ENCODE results near the gene MSRB3.
"Not testable (repeated sequence)": the region's sequence is repeated elsewhere in the genome, so short reads cannot be mapped to it uniquely, and the experiment has no call there.

MSRB3 gene

DNA sequence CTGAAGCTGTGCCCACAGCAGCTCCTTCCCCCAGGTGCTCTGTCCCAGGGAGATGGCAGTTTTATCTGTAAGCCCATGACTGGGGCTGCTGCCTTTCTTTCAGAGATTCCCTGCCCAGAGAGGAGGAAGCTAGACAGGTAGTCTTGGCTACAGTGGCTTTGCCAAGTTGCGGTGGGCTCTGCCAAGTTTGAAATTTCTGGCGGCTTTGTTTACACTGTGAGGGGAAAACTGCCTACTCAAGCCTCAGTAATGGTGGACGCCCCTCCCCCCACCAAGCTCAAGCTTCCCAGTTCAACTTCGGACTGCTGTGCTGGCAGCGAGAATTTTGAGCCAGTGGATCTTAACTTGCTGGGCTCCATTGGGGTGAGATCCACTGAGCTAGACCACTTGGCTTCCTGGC is 124.7 kb downstream of the MSRB3 start:
- no peak for DNase-seq (ENCODE audit: low spot score)

- DNase-seq (ENCODE audit: low spot score), result no peak
Observed at GRCh38 chr12:65407388-65408149, 129.1 kb downstream of the MSRB3 start.

DNA sequence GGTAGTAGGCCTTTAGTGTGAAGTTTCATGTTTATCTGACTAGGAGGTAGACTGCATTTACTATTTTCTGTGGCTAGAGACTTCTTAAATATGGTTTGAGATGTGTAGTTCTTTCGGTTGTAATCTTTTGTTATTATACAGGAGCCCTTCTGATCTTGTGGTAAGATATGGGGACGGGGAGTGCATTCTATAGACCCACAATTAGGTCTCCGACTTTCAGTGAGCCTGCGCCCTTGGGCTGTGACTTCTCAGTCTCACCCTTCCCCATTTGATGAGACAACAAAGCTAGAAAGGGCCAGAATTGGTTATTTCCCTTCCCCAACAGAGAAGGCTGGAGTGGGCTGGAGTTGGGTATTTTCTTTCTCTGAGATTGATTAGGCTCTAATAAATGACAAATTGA is 130.0 kb downstream of the MSRB3 start:
- no peak for DNase-seq (ENCODE audit: low spot score)

- no peak for DNase-seq (ENCODE audit: low spot score)
Observed at GRCh38 chr12:65409726-65410125, 131.2 kb downstream of the MSRB3 start.

- no peak for DNase-seq (ENCODE audit: low spot score)
Observed at GRCh38 chr12:65411171-65411570, 132.7 kb downstream of the MSRB3 start.

- DNase-seq (ENCODE audit: low spot score), result no peak
Observed at GRCh38 chr12:65414526-65414925, 136.0 kb downstream of the MSRB3 start.

DNA sequence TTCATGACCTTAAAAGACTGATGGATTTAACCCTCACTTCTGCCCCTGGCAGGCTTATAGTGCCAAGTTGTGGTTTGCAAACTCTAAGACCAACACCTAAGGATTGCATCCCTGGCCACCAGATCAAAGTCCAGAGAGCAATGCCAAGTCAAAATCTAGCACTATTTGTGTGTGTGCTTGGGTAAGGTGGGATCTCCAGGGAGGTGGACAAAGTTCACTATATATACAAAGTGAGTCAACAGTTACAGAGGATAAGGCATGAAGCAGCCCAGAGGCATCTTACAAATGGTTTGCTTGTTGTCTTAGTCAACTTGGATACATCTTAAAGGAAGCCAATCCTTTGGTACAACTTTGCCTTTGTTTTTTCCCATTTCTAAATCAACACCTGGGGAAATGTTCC is 137.3 kb downstream of the MSRB3 start:
- no peak for DNase-seq (ENCODE audit: low spot score)

GRCh38 chr12:65419284-65420072 is 141.0 kb downstream of the MSRB3 start:
- DNase-seq (ENCODE audit: low spot score), result no peak

- no peak for DNase-seq (ENCODE audit: low spot score)
Observed at GRCh38 chr12:65420941-65421340, 142.5 kb downstream of the MSRB3 start.

DNA sequence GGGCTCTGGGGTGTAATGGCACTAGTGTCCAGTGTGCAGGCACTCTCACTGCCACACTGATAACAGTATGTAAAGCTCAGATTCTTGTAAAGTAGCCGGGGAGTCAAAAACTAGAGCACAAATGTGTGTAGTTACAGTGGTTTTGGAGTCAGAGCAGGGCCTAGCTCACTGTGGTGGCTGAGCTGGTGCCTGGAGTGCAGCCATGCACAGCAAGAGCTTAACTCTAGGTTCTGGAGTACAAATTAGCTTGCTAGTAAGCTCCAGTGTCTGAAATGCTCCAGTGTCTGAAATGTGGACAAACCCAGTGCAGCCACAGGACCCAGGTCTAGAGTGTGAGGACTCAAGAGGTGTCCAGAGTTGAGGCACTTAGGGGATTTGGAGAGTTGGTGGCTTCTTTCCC is 149.2 kb downstream of the MSRB3 start:
- DNase-seq (ENCODE audit: low spot score), result no peak

DNA sequence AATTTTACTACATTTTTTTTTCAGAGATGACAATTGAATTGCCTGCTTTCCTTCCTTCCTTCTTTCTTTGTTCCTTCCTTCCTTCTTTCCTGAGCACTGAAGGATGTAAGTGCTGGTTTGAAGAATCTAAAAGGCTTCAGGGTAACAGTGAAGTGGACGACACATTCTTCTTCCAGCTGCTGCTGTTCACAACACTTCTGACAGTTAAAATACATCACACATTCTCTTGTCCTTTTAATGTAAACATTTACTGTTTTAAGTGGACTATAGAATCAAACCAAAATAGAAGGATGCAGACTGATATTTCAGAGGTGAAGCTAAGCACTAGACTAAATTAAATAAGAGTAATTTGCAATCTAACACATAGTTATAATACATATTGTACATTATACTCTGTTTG is 151.5 kb downstream of the MSRB3 start:
- no peak for DNase-seq (ENCODE audit: low spot score)

DNA sequence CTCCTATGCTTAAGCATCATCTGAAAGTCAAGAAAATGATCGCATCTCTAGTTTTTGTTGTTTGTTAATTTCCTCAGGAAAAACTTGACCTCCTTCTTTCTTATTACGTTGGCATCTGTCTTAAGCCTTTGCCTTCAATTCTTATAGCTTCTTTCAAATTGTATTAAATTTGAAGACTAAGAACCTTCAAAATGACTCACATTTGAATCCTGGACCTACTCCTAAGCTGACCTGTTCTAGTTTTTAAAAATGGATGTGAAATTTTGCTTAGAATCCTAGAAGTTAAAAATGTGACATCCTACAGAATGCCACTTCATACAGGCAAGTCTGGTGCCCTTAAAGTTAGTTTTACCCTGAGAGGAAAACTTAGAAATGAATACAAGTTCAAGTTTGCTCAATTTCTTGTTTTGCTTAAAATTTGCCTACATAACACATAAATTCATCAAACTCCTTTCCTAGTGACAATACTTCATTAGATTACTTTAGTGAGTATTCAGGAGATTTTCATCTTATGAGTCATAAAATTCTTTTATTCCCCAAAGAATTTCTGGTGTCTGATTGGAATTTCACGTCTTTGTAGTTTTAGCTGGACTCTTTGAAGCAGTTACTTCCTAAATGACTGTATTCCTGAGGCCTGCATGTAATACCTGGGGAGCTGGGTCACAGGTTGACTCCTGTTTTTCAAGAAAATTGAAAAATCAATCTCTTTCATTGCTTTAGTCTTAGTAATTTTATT is 152.3 kb downstream of the MSRB3 start:
- no peak for DNase-seq (ENCODE audit: low spot score)

GRCh38 chr12:65432114-65432513 is 153.6 kb downstream of the MSRB3 start:
- no peak for DNase-seq (ENCODE audit: low spot score)

DNA sequence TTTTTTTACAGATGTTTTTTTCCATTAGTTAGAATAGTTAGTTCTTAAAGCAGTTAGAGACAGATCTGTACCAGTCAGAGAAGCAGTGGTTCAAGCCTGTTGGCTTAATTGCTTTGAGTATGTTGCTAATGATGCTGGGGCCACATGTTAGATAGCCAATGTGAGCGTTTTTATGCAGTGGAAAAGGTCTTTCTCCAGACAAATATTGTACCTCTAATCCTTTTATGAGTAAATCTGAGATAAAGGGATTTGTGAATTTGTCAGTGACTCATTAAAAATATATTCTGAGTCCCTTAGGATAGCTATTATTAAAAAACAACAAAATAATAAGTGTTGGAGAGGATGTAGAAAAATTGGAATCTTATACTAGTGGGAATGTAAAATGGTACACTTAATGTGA is 154.2 kb downstream of the MSRB3 start:
- DNase-seq (ENCODE audit: low spot score), result no peak

DNA sequence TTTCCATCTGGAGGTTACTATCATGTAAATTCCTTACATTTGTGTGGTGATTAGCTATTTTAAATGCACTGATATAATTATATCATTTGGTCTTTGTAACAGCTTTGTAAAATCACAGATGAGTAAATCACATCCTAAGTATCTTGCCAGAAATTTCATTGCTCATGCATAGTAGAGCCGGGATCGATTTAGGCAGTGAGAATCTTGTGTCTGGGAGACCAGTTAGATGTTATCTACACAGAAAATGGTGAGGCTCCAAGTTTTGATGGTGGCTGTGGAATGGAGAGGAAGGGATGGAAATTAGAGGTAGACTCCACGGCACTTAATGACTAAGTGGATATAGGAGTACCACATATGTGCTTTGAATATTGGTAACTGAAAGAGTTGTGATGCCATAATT is 156.3 kb downstream of the MSRB3 start:
- no peak for DNase-seq (ENCODE audit: low spot score)

GRCh38 chr12:65443038-65443437 is 164.6 kb downstream of the MSRB3 start:
- no peak for DNase-seq (ENCODE audit: low spot score)

DNA sequence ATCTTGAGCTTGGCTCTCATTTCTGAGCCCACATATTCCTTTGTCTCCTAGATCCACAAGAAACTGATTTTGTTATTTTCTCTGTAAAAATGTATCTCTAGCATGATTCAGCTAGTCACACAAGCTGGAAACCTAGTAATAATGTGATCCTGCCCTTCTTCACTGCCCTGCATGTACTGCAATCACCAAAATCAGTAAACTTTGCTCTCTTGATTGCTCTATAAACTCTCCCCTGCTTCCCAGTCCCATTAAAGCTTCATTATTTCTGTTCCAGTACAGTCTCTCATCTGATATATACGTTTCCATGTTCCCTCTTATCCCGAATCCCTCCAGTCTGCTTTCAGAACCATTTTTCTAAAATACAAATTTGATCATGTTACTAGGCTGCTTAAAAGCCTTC is 166.5 kb downstream of the MSRB3 start:
- DNase-seq (ENCODE audit: low spot score), result no peak

- DNase-seq (ENCODE audit: low spot score), result no peak
Observed at GRCh38 chr12:65446901-65447300, 168.4 kb downstream of the MSRB3 start.

DNA sequence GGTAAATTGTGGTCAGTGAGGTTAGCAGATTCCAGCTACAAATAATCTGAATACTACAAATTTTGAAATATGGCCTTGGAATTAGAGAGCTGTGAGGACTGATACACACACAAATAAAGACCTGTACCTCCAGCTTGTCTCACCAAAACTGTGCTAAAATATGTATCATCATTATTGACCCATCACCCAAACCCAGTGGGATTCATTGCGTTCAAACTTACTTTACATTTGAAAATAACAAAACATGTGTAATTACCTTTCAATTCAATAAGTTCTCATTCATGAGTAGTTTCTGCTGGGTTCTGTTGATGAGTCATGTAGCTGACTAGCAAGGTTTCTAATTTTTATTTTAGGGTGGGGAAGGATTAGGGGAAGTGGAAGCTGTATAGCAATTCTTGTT is 170.9 kb downstream of the MSRB3 start:
- no peak for DNase-seq (ENCODE audit: low spot score)

DNA sequence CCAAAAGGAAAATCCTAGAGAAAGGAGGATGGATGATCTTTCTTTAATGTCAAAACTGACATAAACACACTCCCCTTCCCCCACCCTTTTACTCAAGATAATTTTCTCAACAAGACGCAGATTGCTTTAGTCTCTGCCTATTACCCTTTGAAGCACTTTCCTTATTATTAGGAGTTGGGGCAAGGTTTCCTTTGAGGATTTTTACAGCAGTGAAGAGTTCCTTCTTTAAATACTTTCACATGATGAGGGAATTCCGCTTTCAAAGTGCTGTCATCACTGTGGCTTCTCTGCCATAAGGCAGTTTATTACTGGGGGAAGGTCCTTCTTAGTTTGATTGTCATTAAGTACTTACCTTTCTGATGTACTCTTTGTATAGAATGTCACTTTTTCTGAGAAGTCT is 172.1 kb downstream of the MSRB3 start:
- DNase-seq (ENCODE audit: low spot score), result no peak

GRCh38 chr12:65454115-65454787 is 175.8 kb downstream of the MSRB3 start:
- DNase-seq (ENCODE audit: low spot score), result no peak

DNA sequence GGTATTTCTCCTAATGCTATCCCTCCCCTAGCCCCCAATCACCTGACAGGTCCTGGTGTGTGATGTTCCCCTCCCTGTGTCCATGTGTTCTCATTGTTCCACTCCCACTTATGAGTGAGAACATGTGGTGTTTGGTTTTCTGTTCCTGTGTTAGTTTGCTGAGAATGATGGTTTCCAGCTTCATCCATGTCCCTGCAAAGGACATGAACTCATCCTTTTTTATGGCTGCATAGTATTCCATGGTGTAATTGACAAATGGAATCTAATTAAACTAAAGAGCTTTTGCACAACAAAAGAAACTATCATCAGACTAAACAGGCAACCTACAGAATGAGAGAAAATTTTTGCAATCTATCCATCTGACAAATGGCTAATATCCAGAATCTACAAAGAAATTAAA is 178.9 kb downstream of the MSRB3 start:
- DNase-seq (ENCODE audit: low spot score), result not testable (repeated sequence)

Measured in CD4-positive, alpha-beta T cell treated with Interleukin-6 at 100 ng/mL for 8 hours (primary cell).